ENCODE measurements around the gene OCEL1. TPM values are rescaled to one million over a fixed set of nuclear protein-coding genes. Genes with fewer than 3 reads are reported as not detected.

The OCEL1 gene
- total and polyA plus RNA-seq, 2 of the 13 experiments (the other 11 are each of a cell fraction or from before 2014, with no cell fraction given): 10.6 to 17.2 TPM

GRCh38 chr19:17226002-17226933, at the start of gene OCEL1 (continued):
- TF ChIP-seq NFAT5 (CRISPR knock-in tag; IDR thresholded peaks at IDR 0.05) (no peak), WIZ (CRISPR knock-in tag; IDR thresholded peaks at IDR 0.05) (0 out of 2 replicates have a peak, but pooled peaks have one; percentile 45), ZBTB40 (IDR thresholded peaks at IDR 0.05) (no peak), ZBTB40 (CRISPR knock-in tag; IDR thresholded peaks at IDR 0.05) (peak; percentile 50; the same call in 1 of the 2 replicates), MAFG (CRISPR knock-in tag; IDR thresholded peaks at IDR 0.05) (no peak), ZFP36 (IDR thresholded peaks at IDR 0.05; ENCODE audit: borderline replicate concordance, low read depth, low read length, partially characterized antibody) (no peak), TEAD3 (CRISPR knock-in tag; optimal IDR thresholded peaks at IDR 0.05; ENCODE audit: borderline replicate concordance) (no peak), ZKSCAN5 (CRISPR knock-in tag; IDR thresholded peaks at IDR 0.05) (no peak), ZUFSP (CRISPR knock-in tag; IDR thresholded peaks at IDR 0.05; ENCODE audit: borderline replicate concordance) (no peak), ZNF136 (CRISPR knock-in tag; IDR thresholded peaks at IDR 0.05; ENCODE audit: low read depth) (no peak), ZFAT (CRISPR knock-in tag; conservative IDR thresholded peaks at IDR 0.05) (peak; percentile 82; the same call in 1 of the 2 replicates), PRPF4 (IDR thresholded peaks at IDR 0.05; ENCODE audit: low read depth, low read length, poor library complexity, severe bottlenecking) (no peak)

Measured in HepG2 (cell line).